Endothelial cell (in vitro differentiated cells): ENCODE results near the gene FAM234B. TPM values are rescaled to one million over a fixed set of nuclear protein-coding genes. Genes with fewer than 3 reads are reported as not detected.

Source experiments
- DNase-seq: peaks from one replicate; pipeline ENCODE4 v3.0.0; 2021; ENCODE audit warnings: low spot score
- H3K27ac Mint-ChIP-seq: one replicate; pipeline ENCODE4 v1.8.0; 2021; ENCODE audit warnings: mixed read lengths, inconsistent platforms; ENCODE audit not compliant: unreplicated experiment
- H3K27me3 Mint-ChIP-seq: one replicate; pipeline ENCODE4 v1.8.0; 2021; ENCODE audit warnings: mild to moderate bottlenecking, moderate library complexity, mixed read lengths, inconsistent platforms; ENCODE audit not compliant: unreplicated experiment
- H3K36me3 Mint-ChIP-seq: one replicate; pipeline ENCODE4 v1.8.0; 2021; ENCODE audit warnings: mild to moderate bottlenecking, low read depth, mixed read lengths, inconsistent platforms; ENCODE audit not compliant: unreplicated experiment
- H3K4me1 Mint-ChIP-seq: one replicate; pipeline ENCODE4 v1.8.0; 2021; ENCODE audit warnings: mild to moderate bottlenecking, mixed read lengths, inconsistent platforms; ENCODE audit not compliant: unreplicated experiment
- H3K4me3 Mint-ChIP-seq: one replicate; pipeline ENCODE4 v1.8.0; 2021; ENCODE audit warnings: mild to moderate bottlenecking, mixed read lengths, inconsistent platforms; ENCODE audit not compliant: unreplicated experiment
- H3K9me3 Mint-ChIP-seq: one replicate; pipeline ENCODE4 v1.8.0; 2021; ENCODE audit warnings: mixed read lengths, inconsistent platforms; ENCODE audit not compliant: unreplicated experiment
- long read RNA-seq: library from polyadenylated mRNA; unstranded; transcript quantifications from one replicate; pipeline ENCODE4 v2.0.0, GENCODE V29; 2020; ENCODE audit not compliant: unreplicated experiment
- total RNA-seq: library from RNA; stranded (reverse); fragmentation: NEBNext Ultra II Directional; extraction: Animal tissue kit (Norgen Biotek cat#: 25700); gene quantifications from one replicate; pipeline ENCODE4 v1.2.1, GENCODE V29; 2021; ENCODE audit not compliant: unreplicated experiment
- TF ChIP-seq, protein P1 (sequence below): fragments of 200-600 bp; sonication (generic); IDR thresholded peaks from one replicate; pipeline ENCODE4 v1.5.0; 2021; ENCODE audit warnings: antibody characterized with exemption; ENCODE audit not compliant: unreplicated experiment

The FAM234B gene
- 36.3 TPM for total RNA-seq
- long read RNA-seq, partial matches to known transcripts = 1 of 12 reads
- long read RNA-seq, other reads (novel, unspliced or antisense) = 11 of 12 reads

- Mint-ChIP-seq H3K9me3 (no peaks in the 10 kb centered on the region), H3K4me3 (peak within 1 kb of the TSS; percentile 94)
- DNase-seq = peak; percentile 83
Measured at GRCh38 chr12:13044002-13044905, at the start of gene FAM234B. TSS of gene FAM234B (plus strand) at chr12:13044381. CDS start at chr12:13044404, 23 bp downstream.

GRCh38 chr12:12995088-12995487, 49.1 kb upstream of the FAM234B start:
- TF ChIP-seq, protein P1, sequence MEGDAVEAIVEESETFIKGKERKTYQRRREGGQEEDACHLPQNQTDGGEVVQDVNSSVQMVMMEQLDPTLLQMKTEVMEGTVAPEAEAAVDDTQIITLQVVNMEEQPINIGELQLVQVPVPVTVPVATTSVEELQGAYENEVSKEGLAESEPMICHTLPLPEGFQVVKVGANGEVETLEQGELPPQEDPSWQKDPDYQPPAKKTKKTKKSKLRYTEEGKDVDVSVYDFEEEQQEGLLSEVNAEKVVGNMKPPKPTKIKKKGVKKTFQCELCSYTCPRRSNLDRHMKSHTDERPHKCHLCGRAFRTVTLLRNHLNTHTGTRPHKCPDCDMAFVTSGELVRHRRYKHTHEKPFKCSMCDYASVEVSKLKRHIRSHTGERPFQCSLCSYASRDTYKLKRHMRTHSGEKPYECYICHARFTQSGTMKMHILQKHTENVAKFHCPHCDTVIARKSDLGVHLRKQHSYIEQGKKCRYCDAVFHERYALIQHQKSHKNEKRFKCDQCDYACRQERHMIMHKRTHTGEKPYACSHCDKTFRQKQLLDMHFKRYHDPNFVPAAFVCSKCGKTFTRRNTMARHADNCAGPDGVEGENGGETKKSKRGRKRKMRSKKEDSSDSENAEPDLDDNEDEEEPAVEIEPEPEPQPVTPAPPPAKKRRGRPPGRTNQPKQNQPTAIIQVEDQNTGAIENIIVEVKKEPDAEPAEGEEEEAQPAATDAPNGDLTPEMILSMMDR = no peak
- Mint-ChIP-seq H3K27me3 (peaks cover 4% of the 10 kb centered on the region), H3K4me1 (peaks cover 48% of the 10 kb centered on the region), H3K9me3 (no peaks in the 10 kb centered on the region), H3K4me3 (no peak overlapping the region), H3K36me3 (peaks cover 15% of the 10 kb centered on the region), H3K27ac (no peak overlapping the region)
- no peak for DNase-seq

More at GRCh38 chr12:13044002-13044905, at the start of gene FAM234B:
- peak within 1 kb of the TSS; percentile 0 for H3K27ac Mint-ChIP-seq
- H3K36me3 Mint-ChIP-seq = no peaks in the 10 kb centered on the region
- H3K27me3 Mint-ChIP-seq = peaks cover 3% of the 10 kb centered on the region
- TF ChIP-seq, protein P1 = no peak
- H3K4me1 Mint-ChIP-seq = peaks cover 18% of the 10 kb centered on the region

DNA sequence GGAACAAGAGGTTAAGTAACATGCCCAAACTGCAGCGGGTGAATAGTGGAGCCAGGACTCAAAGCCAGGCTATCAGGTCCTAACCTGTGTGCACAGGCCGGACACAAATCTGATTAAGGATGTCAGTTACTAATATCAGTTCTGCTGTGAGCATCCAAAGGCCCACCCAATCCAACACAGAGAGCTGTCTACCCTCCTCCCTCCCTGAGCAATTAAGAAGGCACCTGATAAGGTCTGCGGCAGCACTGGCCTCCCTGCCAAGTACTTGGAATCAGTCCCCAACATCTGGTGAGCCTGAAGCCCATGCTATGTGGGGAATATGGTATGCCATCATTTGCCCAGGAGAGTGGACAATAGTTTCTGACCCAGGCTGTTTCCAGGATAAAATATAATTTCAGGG, 48.0 kb upstream of the FAM234B start:
- H3K4me3 Mint-ChIP-seq = no peak overlapping the region
- H3K9me3 Mint-ChIP-seq = no peaks in the 10 kb centered on the region
- TF ChIP-seq, protein P1 = no peak
- no peak for DNase-seq
- H3K27ac Mint-ChIP-seq = no peak overlapping the region
- H3K4me1 Mint-ChIP-seq = peaks cover 48% of the 10 kb centered on the region
- peaks cover 18% of the 10 kb centered on the region for H3K36me3 Mint-ChIP-seq
- H3K27me3 Mint-ChIP-seq = peaks cover 7% of the 10 kb centered on the region

- no peaks in the 10 kb centered on the region for H3K9me3 Mint-ChIP-seq
- TF ChIP-seq, protein P1 = no peak
- H3K27me3 Mint-ChIP-seq = peaks cover 13% of the 10 kb centered on the region
- no peak overlapping the region for H3K27ac Mint-ChIP-seq
- peak overlapping the region; percentile 6 for H3K4me3 Mint-ChIP-seq
- DNase-seq = no peak
- H3K4me1 Mint-ChIP-seq = peaks cover 46% of the 10 kb centered on the region
- H3K36me3 Mint-ChIP-seq = peaks cover 20% of the 10 kb centered on the region
Measured at GRCh38 chr12:12997156-12997555, 47.0 kb upstream of the FAM234B start.

- Mint-ChIP-seq H3K36me3 (peaks cover 20% of the 10 kb centered on the region), H3K27me3 (peaks cover 17% of the 10 kb centered on the region), H3K27ac (no peak overlapping the region), H3K4me3 (peak overlapping the region; percentile 17), H3K4me1 (peaks cover 48% of the 10 kb centered on the region), H3K9me3 (no peaks in the 10 kb centered on the region)
- no peak for DNase-seq
- TF ChIP-seq, protein P1 = no peak
Measured at GRCh38 chr12:12997734-12998133, 46.4 kb upstream of the FAM234B start.
